DMS 273 (cell line): ENCODE measurements around the gene GGT6.

Experiments
- DNase-seq: peaks from one replicate; lab custom pipeline; 2025; ENCODE audit not compliant: unreplicated experiment; lab: John Stamatoyannopoulos, UW

The GGT6 gene

GRCh38 chr17:4527134-4527533 is 33.2 kb downstream of the GGT6 start:
- no peak for DNase-seq

GRCh38 chr17:4525691-4526397 is 34.5 kb downstream of the GGT6 start:
- DNase-seq = no peak

GRCh38 chr17:4523946-4524345 is 36.4 kb downstream of the GGT6 start:
- DNase-seq = no peak

GRCh38 chr17:4522661-4523060 is 37.7 kb downstream of the GGT6 start:
- no peak for DNase-seq

- DNase-seq = no peak
Observed at GRCh38 chr17:4520894-4521600, 39.3 kb downstream of the GGT6 start.

GRCh38 chr17:4520060-4520893 is 40.1 kb downstream of the GGT6 start:
- DNase-seq = no peak

- no peak for DNase-seq
Observed at GRCh38 chr17:4519361-4519788, 41.0 kb downstream of the GGT6 start.

- no peak for DNase-seq
Observed at GRCh38 chr17:4518901-4519300, 41.5 kb downstream of the GGT6 start.

GRCh38 chr17:4516735-4517134 is 43.6 kb downstream of the GGT6 start:
- no peak for DNase-seq

- DNase-seq = no peak
Observed at GRCh38 chr17:4515501-4515900, 44.9 kb downstream of the GGT6 start.

GRCh38 chr17:4514779-4515178 is 45.6 kb downstream of the GGT6 start:
- DNase-seq = no peak

- DNase-seq = no peak
Observed at GRCh38 chr17:4514206-4514605, 46.2 kb downstream of the GGT6 start.

- DNase-seq = no peak
Observed at GRCh38 chr17:4513113-4514032, 47.0 kb downstream of the GGT6 start.

GRCh38 chr17:4512156-4513112 is 47.9 kb downstream of the GGT6 start:
- DNase-seq = no peak

- DNase-seq = no peak
Observed at GRCh38 chr17:4511199-4511932, 49.0 kb downstream of the GGT6 start.

- no peak for DNase-seq
Observed at GRCh38 chr17:4510618-4510941, 49.8 kb downstream of the GGT6 start.

- DNase-seq = no peak
Observed at GRCh38 chr17:4509923-4510617, 50.3 kb downstream of the GGT6 start.

GRCh38 chr17:4509401-4509800 is 51.0 kb downstream of the GGT6 start:
- peak; percentile 28 for DNase-seq
